ENCODE data around the gene NTM. TPM values are rescaled to one million over a fixed set of nuclear protein-coding genes. Genes with fewer than 3 reads are reported as not detected.

The NTM gene
- total and polyA plus RNA-seq, 2 donors (not counting 1 experiment from before 2014, with no cell fraction given) = 12.3 to 28.6 TPM

- Histone ChIP-seq H3K36me3 (ENCODE audit: control insufficient read depth, insufficient read depth, low read length) (no peaks in the 10 kb centered on the region), H3K4me2 (ENCODE audit: extremely low read depth, insufficient read depth, low read length) (no peak overlapping the region), H3K27me3 (ENCODE audit: control insufficient read depth, insufficient read depth, low read length) (no peaks in the 10 kb centered on the region), H3K4me1 (ENCODE audit: control insufficient read depth, extremely low read depth, insufficient read depth, low read length) (peaks cover 2% of the 10 kb centered on the region), H3K27ac (ENCODE audit: insufficient read depth, low read length) (no peak overlapping the region), H3K9me3 (ENCODE audit: control insufficient read depth, insufficient read depth, low read depth, low read length) (no peaks in the 10 kb centered on the region), H3K79me2 (ENCODE audit: control insufficient read depth, insufficient read depth, low read length) (no peaks in the 10 kb centered on the region), H3K9ac (ENCODE audit: insufficient read depth, low read length) (no peak overlapping the region), H2AFZ (ENCODE audit: low read length) (no peak overlapping the region), H3K4me3 (replicated peaks in 1 of 4; ENCODE audit: control extremely low read depth in 1 of 4, insufficient read depth in 1 of 4, low read depth in 3 of 4, low read length in 4 of 4) (no peak overlapping the region), H4K20me1 (ENCODE audit: control insufficient read depth, extremely low read depth, insufficient read depth, low read length) (no peaks in the 10 kb centered on the region)
- TF ChIP-seq CTCF (conservative IDR thresholded peaks at IDR 0.05 in 1 of 2, IDR thresholded peaks at IDR 0.05 in 1 of 2; ENCODE audit: low read depth in 1 of 2, low read length in 2 of 2) (no peak), EZH2 (IDR thresholded peaks at IDR 0.05; ENCODE audit: low read length, missing control alignments) (no peak)
- no peak for DNase-seq (ENCODE audit: low read depth in 2 of 2)
Observed at GRCh38 chr11:131739243-131739882, 368.9 kb downstream of the NTM start.

DNA sequence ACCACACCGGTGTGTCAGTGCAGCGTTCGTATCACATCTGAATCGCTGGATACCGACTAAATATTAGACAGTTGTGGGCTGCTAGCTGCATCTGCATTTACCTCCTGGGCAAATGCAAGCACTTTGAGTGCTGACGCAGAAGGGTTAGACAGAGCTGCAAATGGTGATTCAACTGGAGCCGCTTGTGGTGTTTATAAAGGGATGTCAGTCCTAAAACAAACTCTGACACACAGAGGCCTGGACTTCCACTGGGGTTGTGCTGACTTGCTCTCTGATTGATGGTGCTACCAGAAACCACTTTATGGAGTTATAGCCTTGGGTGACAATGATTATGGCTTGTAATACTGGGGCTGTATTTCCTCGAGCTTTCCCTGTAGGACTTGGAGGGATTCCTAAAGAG, 374.4 kb downstream of the NTM start:
- Histone ChIP-seq H3K9ac (ENCODE audit: insufficient read depth, low read length) (no peak overlapping the region), H3K4me2 (ENCODE audit: extremely low read depth, insufficient read depth, low read length) (no peak overlapping the region), H3K27me3 (ENCODE audit: control insufficient read depth, insufficient read depth, low read length) (no peaks in the 10 kb centered on the region), H3K79me2 (ENCODE audit: control insufficient read depth, insufficient read depth, low read length) (no peaks in the 10 kb centered on the region), H3K4me1 (ENCODE audit: control insufficient read depth, extremely low read depth, insufficient read depth, low read length) (peaks cover 15% of the 10 kb centered on the region), H2AFZ (ENCODE audit: low read length) (no peak overlapping the region), H4K20me1 (ENCODE audit: control insufficient read depth, extremely low read depth, insufficient read depth, low read length) (no peaks in the 10 kb centered on the region), H3K27ac (ENCODE audit: insufficient read depth, low read length) (peak overlapping the region; percentile 70), H3K36me3 (ENCODE audit: control insufficient read depth, insufficient read depth, low read length) (no peaks in the 10 kb centered on the region), H3K9me3 (ENCODE audit: control insufficient read depth, insufficient read depth, low read depth, low read length) (no peaks in the 10 kb centered on the region), H3K4me3 (replicated peaks in 1 of 4; ENCODE audit: control extremely low read depth in 1 of 4, insufficient read depth in 1 of 4, low read depth in 3 of 4, low read length in 4 of 4) (no peak overlapping the region)
- TF ChIP-seq EZH2 (IDR thresholded peaks at IDR 0.05; ENCODE audit: low read length, missing control alignments) = no peak
- TF ChIP-seq CTCF (conservative IDR thresholded peaks at IDR 0.05 in 1 of 2, IDR thresholded peaks at IDR 0.05 in 1 of 2; ENCODE audit: low read depth in 1 of 2, low read length in 2 of 2) = no peak
- peak; percentile 79 to 90 for DNase-seq (ENCODE audit: low read depth in 2 of 2)

- H3K4me3 ChIP-seq (replicated peaks in 1 of 4; ENCODE audit: control extremely low read depth in 1 of 4, insufficient read depth in 1 of 4, low read depth in 3 of 4, low read length in 4 of 4) = no peak overlapping the region
- no peaks in the 10 kb centered on the region for H3K79me2 ChIP-seq (ENCODE audit: control insufficient read depth, insufficient read depth, low read length)
- peak overlapping the region; percentile 70 for H3K27ac ChIP-seq (ENCODE audit: insufficient read depth, low read length)
- TF ChIP-seq CTCF (conservative IDR thresholded peaks at IDR 0.05 in 1 of 2, IDR thresholded peaks at IDR 0.05 in 1 of 2; ENCODE audit: low read depth in 1 of 2, low read length in 2 of 2) (no peak), EZH2 (IDR thresholded peaks at IDR 0.05; ENCODE audit: low read length, missing control alignments) (no peak)
- H3K27me3 ChIP-seq (ENCODE audit: control insufficient read depth, insufficient read depth, low read length) = no peaks in the 10 kb centered on the region
- H2AFZ ChIP-seq (ENCODE audit: low read length) = no peak overlapping the region
- no peaks in the 10 kb centered on the region for H4K20me1 ChIP-seq (ENCODE audit: control insufficient read depth, extremely low read depth, insufficient read depth, low read length)
- H3K9me3 ChIP-seq (ENCODE audit: control insufficient read depth, insufficient read depth, low read depth, low read length) = no peaks in the 10 kb centered on the region
- H3K9ac ChIP-seq (ENCODE audit: insufficient read depth, low read length) = no peak overlapping the region
- peak; percentile 67 to 81 for DNase-seq (ENCODE audit: low read depth in 2 of 2)
- H3K36me3 ChIP-seq (ENCODE audit: control insufficient read depth, insufficient read depth, low read length) = no peaks in the 10 kb centered on the region
- no peak overlapping the region for H3K4me2 ChIP-seq (ENCODE audit: extremely low read depth, insufficient read depth, low read length)
- H3K4me1 ChIP-seq (ENCODE audit: control insufficient read depth, extremely low read depth, insufficient read depth, low read length) = peaks cover 19% of the 10 kb centered on the region
Observed at GRCh38 chr11:131745405-131745804, 375.0 kb downstream of the NTM start.
